Ectodermal cell (in vitro differentiated cells): ENCODE data around the gene CLASP2.
"Not testable (repeated sequence)": the region's sequence is repeated elsewhere in the genome, so short reads cannot be mapped to it uniquely, and the experiment has no call there.

Source experiments
- H3K27ac ChIP-seq: 2 replicates; pipeline ENCODE4 v1.7.0; 2013; ENCODE audit warnings: mild to moderate bottlenecking, low read depth, low read length; ENCODE audit not compliant: insufficient read depth, poor library complexity, severe bottlenecking
- H3K27me3 ChIP-seq: 2 replicates; pipeline ENCODE4 v1.7.0; 2013; ENCODE audit warnings: mild to moderate bottlenecking, low read length; ENCODE audit not compliant: insufficient read depth, control insufficient read depth, poor library complexity, severe bottlenecking
- H3K36me3 ChIP-seq: one replicate; pipeline ENCODE4 v1.7.0; 2013; ENCODE audit warnings: low read length; ENCODE audit not compliant: control insufficient read depth, insufficient read depth
- H3K4me1 ChIP-seq: one replicate; pipeline ENCODE4 v1.7.0; 2013; ENCODE audit warnings: low read length; ENCODE audit not compliant: control insufficient read depth, insufficient read depth
- H3K4me3 ChIP-seq: 2 replicates; pipeline ENCODE4 v1.7.0; 2013; ENCODE audit warnings: low read depth, low read length, control low read depth; ENCODE audit not compliant: insufficient read depth
- H3K9me3 ChIP-seq: 2 replicates; pipeline ENCODE4 v1.7.0; 2013; ENCODE audit warnings: mild to moderate bottlenecking, low read length, moderate library complexity; ENCODE audit not compliant: control insufficient read depth
- WGBS, 2 experiments: methylation state at CpG; one replicate each; pipeline ENCODE4 v1.1.7; 2013; ENCODE audit warnings: missing lambda C conversion rate in 2 of 2; 5-methylcytosine and 5-hydroxymethylcytosine counted together

The CLASP2 gene

GRCh38 chr3:33447958-33448357, 270.1 kb downstream of the CLASP2 start:
- Histone ChIP-seq H3K4me1 (no peaks in the 10 kb centered on the region), H3K36me3 (no peaks in the 10 kb centered on the region), H3K4me3 (peak overlapping the region; percentile 46), H3K27me3 (no peaks in the 10 kb centered on the region), H3K27ac (no peak overlapping the region), H3K9me3 (no peaks in the 10 kb centered on the region)
- WGBS, 2 experiments: 33 to 34% methylated on average over 15 of the region's 15 CpGs

GRCh38 chr3:33447256-33447625, 270.8 kb downstream of the CLASP2 start:
- H3K36me3 ChIP-seq, H3K27ac ChIP-seq, H3K9me3 ChIP-seq, H3K4me1 ChIP-seq, H3K27me3 ChIP-seq: not testable (repeated sequence)
- 22% methylated on average over 7 of the region's 7 CpGs for WGBS, 2 experiments
- peak overlapping the region; percentile 46 for H3K4me3 ChIP-seq
